Stimulated activated CD8-positive, alpha-beta memory T cell treated with anti-CD3 and anti-CD28 coated beads, Interleukin-15, amount 100 ng/mL, for 24 hours (primary cell): ENCODE data around the gene ACOX3.

Experiments
- DNase-seq: peaks from one replicate; pipeline ENCODE4 v3.0.0-alpha.2; 2020; ENCODE audit warnings: low read depth

The ACOX3 gene

GRCh38 chr4:8335848-8336247, 104.7 kb downstream of the ACOX3 start:
- DNase-seq = no peak

- no peak for DNase-seq
Observed at GRCh38 chr4:8334786-8335460, 105.6 kb downstream of the ACOX3 start.

- no peak for DNase-seq
Observed at GRCh38 chr4:8333726-8334460, 106.6 kb downstream of the ACOX3 start.

- no peak for DNase-seq
Observed at GRCh38 chr4:8332891-8333331, 107.6 kb downstream of the ACOX3 start.

GRCh38 chr4:8332038-8332857, 108.3 kb downstream of the ACOX3 start:
- DNase-seq = no peak

GRCh38 chr4:8331575-8331955, 109.0 kb downstream of the ACOX3 start:
- no peak for DNase-seq

GRCh38 chr4:8330821-8331574, 109.5 kb downstream of the ACOX3 start:
- DNase-seq = no peak

GRCh38 chr4:8329859-8330761, 110.4 kb downstream of the ACOX3 start:
- no peak for DNase-seq

- DNase-seq = no peak
Observed at GRCh38 chr4:8329560-8329858, 111.0 kb downstream of the ACOX3 start.

- DNase-seq = no peak
Observed at GRCh38 chr4:8328866-8329559, 111.5 kb downstream of the ACOX3 start.

- no peak for DNase-seq
Observed at GRCh38 chr4:8328456-8328855, 112.1 kb downstream of the ACOX3 start.

GRCh38 chr4:8326206-8326605, 114.3 kb downstream of the ACOX3 start:
- DNase-seq = no peak

GRCh38 chr4:8325291-8325973, 115.1 kb downstream of the ACOX3 start:
- no peak for DNase-seq

GRCh38 chr4:8324640-8325239, 115.8 kb downstream of the ACOX3 start:
- no peak for DNase-seq

- DNase-seq = no peak
Observed at GRCh38 chr4:8323947-8324555, 116.5 kb downstream of the ACOX3 start.

GRCh38 chr4:8322794-8323704, 117.5 kb downstream of the ACOX3 start:
- DNase-seq = no peak

GRCh38 chr4:8321771-8322170, 118.8 kb downstream of the ACOX3 start:
- DNase-seq = no peak

GRCh38 chr4:8321220-8321619, 119.3 kb downstream of the ACOX3 start:
- no peak for DNase-seq
